ENCODE results near the gene PRRX2.
"Not testable (repeated sequence)": the region's sequence is repeated elsewhere in the genome, so short reads cannot be mapped to it uniquely, and the experiment has no call there.

The PRRX2 gene

DNA sequence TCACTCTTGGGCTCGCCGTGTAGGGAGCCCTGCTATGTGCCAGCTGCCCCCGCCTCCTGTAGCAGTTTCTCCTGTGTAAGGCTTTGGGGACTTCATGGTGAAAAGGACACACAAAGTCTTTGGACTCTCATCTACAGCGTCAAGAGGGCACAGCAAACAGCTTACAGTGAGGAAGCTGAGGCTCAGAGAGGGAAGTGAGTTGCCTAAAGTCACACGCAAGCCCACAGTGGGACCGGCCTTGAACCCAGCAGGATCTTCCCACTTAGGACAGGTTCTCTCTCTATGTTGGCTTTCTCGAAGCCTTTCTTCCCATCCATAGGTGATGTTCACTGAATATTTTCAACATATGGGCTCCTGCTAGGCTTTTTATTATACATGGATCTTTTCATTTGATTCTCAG is 9.8 kb upstream of the PRRX2 start:
- no peak for DNase-seq

DNA sequence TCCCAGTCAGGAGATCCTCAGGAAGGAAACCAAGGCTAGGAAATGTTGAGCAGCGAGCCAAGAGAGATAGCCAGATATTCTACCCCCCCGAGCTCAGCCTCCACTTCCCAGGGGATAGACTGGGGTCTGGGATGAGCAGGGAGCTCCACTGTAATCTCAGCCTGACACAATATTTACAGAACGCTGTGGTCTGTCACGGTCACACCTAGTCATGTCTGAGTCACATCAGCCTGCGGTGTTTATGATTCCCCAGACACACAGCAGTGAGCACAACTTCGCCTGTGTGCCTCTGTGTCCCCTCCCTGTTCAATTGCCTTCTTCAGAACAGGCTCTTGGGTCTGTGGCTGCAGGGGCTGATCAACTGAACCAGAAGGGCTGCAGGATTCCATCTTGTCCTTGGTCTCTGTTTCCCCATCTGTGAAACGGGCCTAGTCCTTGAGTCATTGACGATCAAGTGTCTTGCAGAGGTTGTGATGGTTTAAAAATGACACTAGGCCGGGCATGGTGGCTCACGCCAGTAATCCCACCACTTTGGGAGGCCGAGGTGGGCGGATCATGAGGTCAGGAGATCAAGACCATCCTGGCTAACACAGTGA is 8.6 kb upstream of the PRRX2 start:
- no peak for DNase-seq

DNA sequence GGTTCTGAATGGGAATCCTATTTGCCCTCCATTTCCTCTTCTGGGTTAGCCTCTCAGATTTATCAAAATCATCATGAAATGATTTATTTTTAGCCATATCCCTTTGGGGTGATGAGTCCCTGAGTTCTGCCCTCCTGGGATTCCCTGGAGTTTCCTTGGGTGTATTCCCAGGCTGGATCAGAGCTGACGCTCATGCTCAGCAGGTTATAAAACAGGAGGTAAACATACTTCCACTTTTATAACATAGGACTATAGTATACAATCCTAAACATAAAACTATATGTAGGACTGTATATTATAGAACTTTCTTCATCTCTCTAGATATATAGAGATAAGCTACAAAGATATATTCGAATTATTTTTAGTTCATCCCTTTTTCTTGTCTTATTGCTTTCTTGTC is 4.4 kb upstream of the PRRX2 start:
- DNase-seq: no peak

DNA sequence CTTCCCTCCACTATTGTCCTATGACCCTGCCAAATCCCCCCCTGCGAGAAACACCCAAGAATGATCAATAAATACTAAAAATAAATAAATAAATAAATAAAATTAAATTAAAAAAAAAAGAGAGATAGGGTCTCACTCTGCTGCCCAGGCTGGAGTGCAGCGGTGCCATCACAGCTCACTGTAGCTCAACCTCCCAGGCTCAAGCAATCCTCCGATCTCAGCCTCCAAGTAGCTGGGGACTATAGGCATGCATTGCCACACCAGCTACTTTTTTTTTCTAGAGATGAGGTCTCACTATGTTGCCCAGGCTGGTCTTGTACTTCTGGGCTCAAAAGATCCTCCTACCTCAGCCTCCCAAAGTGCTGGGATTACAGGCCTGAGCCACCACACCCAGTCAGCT is 3.2 kb upstream of the PRRX2 start:
- DNase-seq: not testable (repeated sequence)

DNA sequence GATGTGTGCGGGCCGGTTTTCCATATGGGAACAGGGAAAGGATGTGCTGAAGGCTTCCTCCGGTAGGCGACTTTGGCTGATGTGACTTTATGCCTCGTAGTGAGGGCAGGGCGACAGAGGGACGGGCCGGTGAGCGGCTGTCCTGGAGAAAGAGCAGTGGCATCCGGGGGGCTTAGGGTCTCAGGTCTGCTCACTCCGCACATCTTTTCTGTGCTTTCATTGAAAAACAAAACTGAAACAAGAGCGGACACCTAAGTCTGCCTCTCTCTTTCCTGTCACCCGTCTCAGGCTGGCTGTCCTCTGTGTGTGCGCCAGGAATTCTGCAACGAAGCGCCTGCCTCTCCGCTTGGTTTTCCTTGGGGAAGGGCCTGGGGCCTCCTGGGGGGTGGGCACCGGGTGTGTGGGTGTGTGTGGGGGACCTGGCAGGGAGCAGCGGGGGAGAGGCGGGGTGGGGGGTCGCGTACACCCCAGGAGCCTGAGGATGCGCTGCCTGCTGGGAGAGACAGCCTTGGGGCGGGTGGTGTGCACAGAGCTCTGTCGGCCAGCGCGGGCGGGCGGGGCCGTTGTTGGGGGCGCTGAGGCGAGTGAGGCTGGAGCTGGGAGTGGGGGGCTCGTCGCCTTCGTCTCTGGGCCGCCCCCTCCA is 580 bp upstream of the PRRX2 start:
- DNase-seq: no peak

DNA sequence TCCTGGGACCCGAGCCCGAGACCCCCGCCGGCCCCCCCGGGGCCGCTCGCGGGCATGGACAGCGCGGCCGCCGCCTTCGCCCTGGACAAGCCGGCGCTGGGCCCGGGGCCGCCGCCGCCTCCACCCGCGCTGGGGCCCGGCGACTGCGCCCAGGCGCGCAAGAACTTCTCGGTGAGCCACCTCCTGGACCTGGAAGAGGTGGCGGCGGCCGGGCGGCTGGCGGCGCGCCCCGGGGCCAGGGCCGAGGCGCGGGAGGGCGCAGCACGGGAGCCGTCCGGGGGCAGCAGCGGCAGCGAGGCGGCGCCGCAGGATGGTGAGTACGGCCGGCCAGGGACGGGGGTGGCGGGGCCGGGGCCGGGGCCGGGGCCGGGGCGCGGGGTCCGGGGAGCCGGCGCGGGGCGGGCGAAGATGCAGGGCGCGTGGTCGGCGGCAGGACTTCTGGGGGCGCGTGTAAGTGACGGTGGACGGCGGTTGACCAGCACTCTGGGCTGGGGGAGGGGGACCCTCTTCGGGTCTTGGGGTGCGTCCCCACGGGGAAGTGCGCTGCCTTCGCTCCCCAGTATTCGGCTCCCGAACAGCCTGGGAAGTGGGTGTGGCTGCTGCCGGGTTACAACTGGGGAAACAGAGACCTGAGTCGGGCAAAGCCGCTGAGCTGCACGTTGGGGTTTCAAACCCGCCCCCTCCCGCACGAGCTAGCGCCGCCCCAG is 520 bp downstream of the PRRX2 start:
- no peak for DNase-seq

DNA sequence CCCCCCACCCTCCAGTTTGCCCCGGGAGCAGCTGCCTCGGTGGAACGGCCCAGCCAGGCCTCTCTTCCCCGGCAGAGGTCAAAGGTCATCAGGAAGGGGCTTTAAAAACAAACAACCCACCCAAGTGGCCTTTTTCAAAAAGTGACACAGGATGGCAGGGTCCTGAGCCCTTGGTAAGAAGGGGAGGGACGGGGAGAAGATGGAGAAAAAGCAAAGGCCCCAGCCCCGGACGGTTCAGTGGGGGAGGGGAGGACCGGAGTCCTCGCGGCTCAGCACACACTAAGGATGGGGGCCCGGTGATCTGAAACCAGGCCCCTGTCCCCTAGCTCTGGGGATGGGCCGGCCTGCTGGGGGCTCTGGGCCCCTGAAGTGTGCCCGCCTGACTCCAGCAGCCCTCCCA is 1.1 kb downstream of the PRRX2 start:
- DNase-seq: no peak

DNA sequence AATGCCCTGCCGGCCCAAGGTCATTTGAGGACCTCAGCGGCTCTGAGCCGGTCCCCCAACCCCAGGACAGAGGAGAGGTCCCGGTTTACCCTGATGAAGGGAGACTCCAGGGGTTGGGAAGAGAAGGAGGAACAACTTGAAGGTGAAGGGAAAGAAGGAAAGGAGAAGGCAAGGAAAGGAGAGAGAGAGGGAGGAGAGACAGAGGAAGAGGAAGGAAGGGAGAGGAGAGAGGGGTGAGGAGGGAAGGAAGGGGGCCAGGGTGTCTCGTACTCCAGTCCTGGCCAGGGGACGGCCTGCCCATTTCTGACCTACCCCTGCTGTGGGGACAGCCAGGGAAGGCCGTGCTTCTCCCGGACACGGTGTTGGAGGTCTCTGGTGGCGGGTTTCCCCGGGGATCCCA is 1.9 kb downstream of the PRRX2 start:
- DNase-seq: no peak

DNA sequence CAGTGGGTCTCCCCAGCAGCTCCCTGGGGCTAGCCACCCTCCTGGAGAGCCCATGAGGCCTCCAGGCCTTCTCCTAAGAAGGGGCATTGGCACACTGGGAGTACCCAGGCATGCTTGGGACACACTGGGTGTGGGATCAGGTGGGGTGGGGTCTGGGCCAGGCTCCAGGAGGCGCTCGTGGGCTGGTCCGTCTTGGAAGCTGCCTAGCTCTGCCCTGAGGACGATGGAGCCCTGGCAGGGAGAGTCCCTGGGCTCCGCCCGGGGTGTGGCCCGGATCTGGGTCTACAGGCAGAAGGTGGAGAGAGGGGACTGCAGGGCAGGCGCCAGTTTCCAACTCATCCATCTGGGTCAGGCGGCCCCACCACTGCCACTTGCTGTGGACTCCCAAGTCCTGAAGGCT is 2.4 kb downstream of the PRRX2 start:
- no peak for DNase-seq

DNA sequence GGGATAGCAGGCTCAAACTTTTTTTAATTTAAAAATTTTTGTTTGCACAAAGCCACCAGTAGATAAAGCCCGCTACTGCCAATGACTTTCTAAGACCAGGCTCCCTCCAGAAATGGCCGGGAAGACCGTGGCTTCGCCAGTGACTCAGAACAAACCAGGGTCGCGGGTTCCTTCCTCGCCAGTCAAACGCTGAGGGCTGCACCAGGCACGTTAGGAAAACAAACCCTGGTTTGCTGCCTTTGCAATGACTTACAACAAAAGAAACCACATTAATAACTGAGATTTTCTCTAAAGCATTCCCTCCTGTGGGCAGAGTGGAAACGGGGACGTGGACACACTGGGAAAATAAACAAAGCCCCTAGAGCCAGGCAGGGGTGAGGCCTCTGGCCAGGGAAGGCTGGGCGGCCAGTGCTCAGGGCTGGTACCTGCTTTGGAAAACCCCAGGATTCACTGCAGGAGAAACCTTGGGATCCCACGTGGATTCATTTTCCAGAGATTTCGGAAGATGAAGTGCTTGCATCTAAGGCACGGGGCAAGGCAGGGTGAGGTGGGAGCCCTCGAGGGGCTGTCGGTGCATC is 3.8 kb downstream of the PRRX2 start:
- no peak for DNase-seq

DNA sequence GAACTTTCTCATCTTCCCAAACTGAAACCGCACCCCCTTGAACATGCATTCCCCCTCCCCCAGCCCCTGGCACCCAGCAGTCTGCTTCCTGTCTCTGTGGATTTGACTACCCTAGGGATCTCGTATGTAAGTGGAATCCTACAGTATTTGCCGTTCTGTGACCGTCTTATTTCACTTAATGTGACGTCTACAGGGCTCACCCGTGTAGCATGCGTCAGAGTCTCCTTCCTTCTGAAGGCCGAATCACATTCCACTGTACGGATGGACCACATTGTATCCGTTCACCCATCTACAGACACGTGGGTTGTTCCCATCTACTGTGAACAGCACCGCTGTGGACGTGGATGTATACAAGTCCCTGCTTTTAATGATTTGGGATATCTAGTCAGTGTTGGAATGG is 4.5 kb downstream of the PRRX2 start:
- DNase-seq: no peak

DNA sequence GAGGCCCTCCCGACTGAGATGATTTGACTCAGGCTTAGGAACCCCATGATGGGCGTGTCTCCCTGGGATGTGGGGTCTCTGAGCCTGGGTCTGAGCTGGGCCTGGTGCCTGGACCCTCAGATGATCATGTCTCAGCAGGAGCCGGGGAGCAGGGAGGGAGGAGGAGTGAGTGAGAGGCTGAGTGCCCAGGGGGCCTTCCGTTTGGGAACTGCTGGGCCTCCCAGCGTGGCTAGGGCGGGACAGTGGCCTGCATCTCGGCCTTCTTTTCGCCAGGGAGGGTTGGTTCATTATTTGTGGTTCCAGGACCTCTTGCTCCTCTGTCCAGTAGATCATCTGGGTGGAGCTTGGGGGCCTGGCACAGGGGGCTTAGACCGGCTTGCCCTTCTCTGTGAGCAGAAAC is 5.6 kb downstream of the PRRX2 start:
- DNase-seq: no peak

DNA sequence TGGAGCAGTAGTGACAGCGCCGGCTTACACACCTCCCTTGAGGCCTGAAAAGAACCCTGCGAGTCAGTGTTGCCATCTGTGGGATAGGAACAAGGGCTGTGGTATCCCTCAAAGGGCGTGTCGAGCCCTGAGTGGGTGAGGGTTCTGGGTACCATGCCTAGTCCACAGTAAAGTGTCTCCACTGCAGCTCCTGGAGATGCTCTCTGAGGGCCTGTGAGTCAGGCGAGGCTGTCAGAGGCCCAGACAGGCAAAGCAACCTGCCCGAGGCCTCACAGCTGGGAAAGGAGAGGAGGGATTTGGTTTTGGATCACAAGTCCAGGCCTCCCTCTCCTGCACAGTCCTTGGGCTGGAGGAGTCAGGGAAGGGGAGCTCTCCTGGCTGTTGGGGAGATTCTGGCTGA is 6.1 kb downstream of the PRRX2 start:
- DNase-seq: no peak

DNA sequence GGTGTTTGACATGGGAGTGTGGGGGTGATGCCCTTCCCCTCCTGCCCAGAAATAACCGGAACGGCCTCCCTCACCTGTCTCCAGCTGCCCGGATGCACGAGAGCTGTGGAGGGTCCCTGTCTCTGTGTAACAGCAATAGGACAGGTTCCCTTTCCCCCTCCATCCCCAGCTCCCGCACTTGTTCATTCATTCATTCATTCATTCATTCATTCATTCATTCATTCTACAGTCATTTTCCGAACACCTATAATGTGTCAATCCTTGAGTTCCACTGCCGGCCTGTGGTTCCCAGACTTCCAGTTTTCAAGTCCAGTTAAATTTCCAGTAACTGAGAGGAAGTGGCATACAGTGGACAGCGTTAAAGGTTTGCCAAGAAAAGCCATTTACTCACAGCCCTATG is 7.3 kb downstream of the PRRX2 start:
- no peak for DNase-seq

DNA sequence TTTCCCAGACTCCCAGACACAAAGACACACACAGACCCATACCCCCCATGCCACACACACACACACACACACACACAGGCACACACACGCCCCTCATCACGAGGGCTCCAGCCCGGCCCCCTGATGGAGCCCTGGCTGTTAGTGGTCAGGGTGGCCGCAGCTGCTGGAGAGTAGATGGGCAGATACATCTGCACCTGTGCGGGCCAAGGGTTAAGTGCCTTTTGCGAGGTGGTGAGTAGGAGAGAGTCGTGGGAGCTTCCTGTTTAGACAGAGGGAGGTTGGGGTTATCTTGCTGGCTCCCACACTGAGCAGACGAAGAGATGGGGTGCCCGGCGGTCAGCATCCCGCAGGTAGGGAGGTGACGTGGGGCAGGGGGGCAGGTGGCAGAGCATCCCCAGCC is 8.2 kb downstream of the PRRX2 start:
- DNase-seq: no peak

DNA sequence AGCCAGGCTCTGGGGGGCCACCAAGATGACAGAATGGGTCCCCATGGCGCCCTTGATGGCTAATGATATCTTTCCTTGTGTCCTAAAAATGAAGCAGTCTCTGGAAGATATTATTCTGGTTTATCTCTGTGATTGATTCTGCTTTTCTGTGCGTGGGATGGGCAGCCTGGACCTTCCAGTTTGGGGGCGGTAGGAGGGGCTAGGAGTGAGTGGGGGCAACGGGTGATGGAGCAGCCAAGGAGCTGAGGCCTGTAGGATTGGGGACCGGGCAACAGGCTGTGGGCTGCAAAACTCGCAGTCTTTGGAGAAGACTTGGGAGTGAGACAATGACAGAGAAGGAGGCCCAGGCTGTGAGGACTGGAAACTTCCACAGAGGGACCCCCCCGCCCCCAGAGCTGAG is 8.8 kb downstream of the PRRX2 start:
- no peak for DNase-seq

DNA sequence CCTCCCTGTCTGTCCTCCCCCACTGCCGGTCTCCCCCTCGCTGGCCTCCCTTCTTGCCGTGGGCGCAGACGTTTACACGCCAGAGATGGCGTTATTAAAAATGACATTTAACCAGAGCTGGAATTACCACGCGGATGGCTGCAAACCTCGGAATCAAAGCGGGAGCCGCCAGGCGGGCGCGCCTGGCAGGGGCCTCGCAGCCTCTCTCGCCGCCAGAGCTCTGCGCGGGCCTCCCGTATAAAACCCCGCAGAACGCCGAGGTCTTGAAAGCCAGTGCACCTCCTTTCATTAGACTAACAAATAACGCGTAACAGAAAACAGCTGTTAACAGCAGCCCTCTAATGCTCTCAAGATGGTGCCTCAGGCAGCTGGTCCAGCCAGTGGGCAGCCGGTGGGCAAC is 10.2 kb downstream of the PRRX2 start:
- DNase-seq: no peak

DNA sequence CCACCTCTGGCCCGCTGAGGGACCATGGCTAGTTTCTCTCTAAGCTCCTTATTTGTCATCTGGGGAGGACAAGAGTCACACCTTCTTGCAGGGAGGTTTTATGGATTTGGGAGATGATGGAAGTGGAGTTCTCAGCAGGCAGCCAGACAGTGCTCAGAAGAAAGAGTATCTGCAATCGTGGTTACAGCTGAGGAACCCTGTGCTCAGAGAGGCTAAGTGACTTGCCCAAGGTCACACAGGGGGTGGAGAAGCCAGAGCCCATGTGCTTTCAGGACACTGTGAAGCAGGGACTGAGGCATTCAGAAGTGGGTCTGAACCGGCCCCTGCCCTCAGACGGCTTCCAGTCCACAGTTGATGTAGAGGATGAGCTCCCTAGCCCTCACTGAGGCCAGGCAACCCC is 10.8 kb downstream of the PRRX2 start:
- no peak for DNase-seq

DNA sequence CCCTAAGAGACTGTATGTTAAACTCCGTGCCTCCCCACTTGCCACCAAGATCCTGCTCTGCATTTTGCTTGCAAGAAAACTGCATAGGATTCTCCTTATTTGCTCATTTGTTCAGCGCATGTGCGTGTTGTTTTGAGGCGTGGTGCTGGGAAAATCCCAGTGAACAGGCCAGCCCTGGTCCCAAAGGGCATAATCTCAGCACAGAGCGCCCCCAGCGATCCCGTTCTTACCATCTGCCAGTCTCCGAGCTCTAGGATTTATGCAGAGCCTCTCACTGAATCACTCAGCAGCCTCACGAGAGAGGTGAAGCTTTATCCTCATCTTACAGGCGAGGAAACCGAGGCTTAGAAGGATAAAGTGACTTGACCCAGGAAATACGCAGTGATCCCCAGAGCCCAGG is 11.5 kb downstream of the PRRX2 start:
- no peak for DNase-seq

DNA sequence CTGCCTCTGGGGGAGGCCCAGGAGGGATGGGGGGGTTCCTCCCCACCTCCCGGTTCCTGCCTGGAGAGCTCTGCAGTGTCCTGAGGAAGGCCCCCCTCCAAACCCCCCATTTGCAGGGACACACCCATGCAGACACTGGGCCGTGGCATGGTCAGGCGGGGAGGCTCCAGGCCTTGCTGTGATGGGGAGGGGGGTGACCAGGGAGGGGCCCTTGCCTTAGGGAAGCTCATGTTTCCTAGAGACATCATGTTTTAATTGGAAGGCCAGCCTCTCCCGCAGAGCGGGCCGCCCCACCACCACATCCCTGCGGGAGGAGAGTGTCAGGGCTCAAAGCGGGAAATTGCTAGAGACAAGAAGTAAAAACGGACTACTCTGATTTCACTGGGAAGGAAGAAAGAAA is 12.0 kb downstream of the PRRX2 start:
- no peak for DNase-seq

DNA sequence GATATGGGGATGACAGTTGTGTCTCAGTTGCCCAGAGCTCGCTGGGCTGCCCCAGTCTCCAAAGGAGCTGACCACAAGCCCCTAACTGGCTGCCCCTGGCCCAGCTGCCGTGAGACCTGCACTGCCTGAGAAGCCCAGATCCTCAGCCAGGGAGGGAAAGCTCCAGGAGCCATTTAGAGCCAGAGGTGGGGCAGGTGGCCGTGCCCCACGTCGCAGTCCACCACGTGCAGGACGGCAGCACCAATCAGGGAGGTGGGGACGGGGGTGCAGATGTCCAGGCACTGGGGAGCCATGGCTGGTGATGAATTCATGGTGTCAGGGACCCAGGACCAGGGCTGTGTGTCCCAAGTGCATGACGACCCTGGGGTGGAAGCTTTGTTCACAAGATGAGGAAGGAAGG is 13.4 kb downstream of the PRRX2 start:
- no peak for DNase-seq

DNA sequence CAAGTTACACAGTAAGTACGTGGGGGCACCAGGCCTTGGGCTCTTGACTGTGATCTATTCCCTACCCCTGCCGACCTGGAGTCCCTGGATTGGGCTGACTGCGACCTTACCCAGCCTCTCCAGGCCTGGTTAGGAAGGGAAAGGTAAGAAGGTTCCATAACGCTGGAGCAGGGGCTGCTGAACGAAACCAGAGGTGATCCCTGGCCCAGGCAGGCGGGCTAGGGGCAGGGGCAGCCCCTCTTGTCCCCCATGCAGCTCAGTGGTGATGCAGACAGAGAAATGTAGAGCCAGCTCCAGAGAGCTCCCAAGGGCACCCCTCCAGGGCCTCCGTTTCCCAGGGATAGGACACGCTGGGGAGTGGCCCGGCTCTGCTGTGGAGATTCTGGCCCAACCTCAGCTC is 14.1 kb downstream of the PRRX2 start:
- no peak for DNase-seq

DNA sequence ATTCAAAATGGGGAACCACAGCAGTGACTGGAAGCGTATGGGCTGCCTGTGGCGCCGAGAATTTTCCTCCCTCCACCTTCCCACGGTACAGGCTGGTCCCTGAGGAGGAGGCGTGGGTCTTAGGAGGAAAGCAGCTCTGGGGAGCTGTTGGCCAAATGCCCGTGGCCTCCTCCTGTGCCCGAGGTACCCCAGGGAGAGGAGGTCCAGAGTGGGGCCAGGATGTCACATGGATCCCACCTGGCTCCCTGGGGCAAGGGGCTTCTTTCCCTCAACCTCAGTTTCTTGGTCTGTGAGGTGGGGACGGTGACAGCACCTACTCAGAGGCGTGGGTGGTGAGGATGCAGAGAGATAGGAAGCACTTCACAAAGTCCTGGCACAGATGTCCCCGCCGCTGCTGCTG is 16.5 kb downstream of the PRRX2 start:
- DNase-seq: no peak

DNA sequence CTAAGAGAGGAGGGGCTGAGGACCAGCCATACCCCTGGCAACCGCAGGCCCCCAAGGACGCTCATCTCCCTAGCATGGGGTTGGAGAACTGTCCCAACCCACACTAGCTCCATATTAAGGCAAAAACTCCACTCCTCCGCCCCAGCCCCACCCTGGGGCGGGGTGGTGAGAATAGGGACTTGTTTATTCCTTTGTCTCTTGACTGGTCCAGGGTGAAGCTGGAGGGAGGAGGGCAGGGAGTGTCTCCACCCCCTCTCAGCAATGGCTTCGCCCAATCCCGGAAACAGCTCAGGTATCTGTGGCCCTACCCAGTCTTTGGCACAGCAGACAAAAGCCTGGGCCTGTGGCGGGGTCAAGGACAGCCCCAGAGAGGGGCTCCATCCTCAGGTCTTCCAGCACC is 16.9 kb downstream of the PRRX2 start:
- DNase-seq: no peak
